Activated naive CD4-positive, alpha-beta T cell treated with anti-CD3 and anti-CD28 coated beads for 36 hours (primary cell): ENCODE results near the gene TPBGL. TPM values are rescaled to one million over a fixed set of nuclear protein-coding genes. Genes with fewer than 3 reads are reported as not detected.

Source experiments
- CTCF ChIA-PET: fragments of 350-600 bp; sonication (Branson Sonifier 250); formaldehyde crosslinking; loops from one replicate; lab custom pipeline; 2021; ENCODE audit warnings: antibody characterized with exemption; lab: Charles Lee
- DNase-seq: peaks from one replicate; pipeline ENCODE4 v3.0.0-alpha.2; 2020
- H3K27ac Mint-ChIP-seq: one replicate; pipeline ENCODE4 v1.8.0; 2021; ENCODE audit warnings: mild to moderate bottlenecking, mixed read lengths
- H3K27me3 Mint-ChIP-seq: one replicate; pipeline ENCODE4 v1.8.0; 2021; ENCODE audit warnings: low read depth, mixed read lengths
- H3K36me3 Mint-ChIP-seq: one replicate; pipeline ENCODE4 v1.8.0; 2021; ENCODE audit warnings: low read depth, mixed read lengths
- H3K4me1 Mint-ChIP-seq: one replicate; pipeline ENCODE4 v1.8.0; 2021; ENCODE audit warnings: low read depth, mixed read lengths
- H3K4me3 Mint-ChIP-seq: one replicate; pipeline ENCODE4 v1.8.0; 2021; ENCODE audit warnings: mild to moderate bottlenecking, moderate library complexity, mixed read lengths
- H3K9me3 Mint-ChIP-seq: one replicate; pipeline ENCODE4 v1.8.0; 2021; ENCODE audit warnings: mixed read lengths
- intact Hi-C: fragments of 100-400 bp; cut with micrococcal nuclease; formaldehyde crosslinking; loops from one replicate; pipeline ENCODE4 v1.15.1; 2023
- total RNA-seq, 2 experiments: library from RNA; stranded (reverse); gene quantifications; one replicate each; pipeline ENCODE4 v1.2.3, GENCODE V29; 2021

Gene TPBGL
- total RNA-seq, 2 experiments from 2014 or later, result not detected

DNA sequence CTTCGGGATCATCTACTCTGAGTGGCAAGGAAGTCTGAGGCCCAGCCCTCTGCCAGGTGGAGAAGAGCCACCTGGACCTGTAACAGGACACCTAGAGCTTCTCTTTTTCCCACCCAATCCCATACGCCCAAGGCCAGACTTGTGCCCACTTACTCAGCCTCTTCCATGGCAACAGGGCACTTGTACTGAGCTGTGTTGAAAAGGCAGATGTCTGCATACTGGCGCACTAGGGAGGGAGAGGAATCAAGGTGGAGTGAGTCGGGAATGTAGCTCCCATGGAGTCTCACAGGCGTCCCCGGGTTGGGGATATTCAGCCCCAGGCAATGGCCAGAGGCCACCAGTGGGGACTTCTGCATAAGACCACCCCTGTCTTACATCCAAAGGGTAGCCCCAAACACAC lies 36.1 kb downstream of the TPBGL start:
- Mint-ChIP-seq H3K27me3 (no peaks in the 10 kb centered on the region), H3K4me3 (no peak overlapping the region), H3K36me3 (peaks cover 16% of the 10 kb centered on the region), H3K9me3 (no peaks in the 10 kb centered on the region), H3K27ac (peak overlapping the region; percentile 95), H3K4me1 (peaks cover 54% of the 10 kb centered on the region)
- CTCF ChIA-PET, result interaction anchor here (0.6 to 13.4 kb wide), 12 partner anchors 8 to 710 kb away, joined by 3 to 374 read pairs (median 5); no protein-coding TSS in a partner anchor
- DNase-seq, result no peak
- intact Hi-C loops, result no loop called here

DNA sequence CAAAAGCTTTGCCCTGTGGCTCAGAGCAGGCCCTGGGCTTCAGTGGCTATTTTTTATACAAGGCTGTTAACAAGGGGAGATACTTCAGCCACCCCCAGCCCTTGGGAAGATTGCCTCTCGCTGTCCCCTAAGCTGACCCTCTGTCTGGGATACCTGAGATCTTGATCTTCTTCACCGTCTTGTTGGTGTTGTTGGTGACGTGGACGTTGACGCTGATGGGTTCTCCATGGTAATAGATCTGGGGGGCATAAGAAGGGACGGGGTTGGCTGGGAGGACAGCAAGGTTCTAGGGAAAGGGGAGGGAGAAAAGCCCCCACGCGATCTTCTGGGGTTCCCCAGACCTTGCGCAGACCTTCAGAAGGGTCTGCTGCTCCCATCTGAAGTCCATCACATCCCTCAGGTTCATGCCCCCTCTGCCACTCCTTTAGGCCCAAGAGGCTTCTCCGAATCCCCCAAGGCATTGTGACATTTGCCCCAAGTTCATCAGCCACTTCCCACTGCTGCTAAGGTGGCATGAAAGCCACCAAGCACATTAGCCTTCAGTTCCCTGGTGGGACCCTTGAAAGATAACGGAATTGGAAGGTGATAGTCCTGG lies 36.7 kb downstream of the TPBGL start:
- no peak for DNase-seq
- intact Hi-C loops, result no loop called here
- Mint-ChIP-seq H3K27ac (peak overlapping the region; percentile 70), H3K27me3 (no peaks in the 10 kb centered on the region), H3K4me3 (no peak overlapping the region), H3K36me3 (peaks cover 16% of the 10 kb centered on the region), H3K4me1 (peaks cover 54% of the 10 kb centered on the region), H3K9me3 (no peaks in the 10 kb centered on the region)
- CTCF ChIA-PET, result interaction anchor here (0.9 to 13.4 kb wide), 7 partner anchors 16 to 255 kb away, joined by 3 to 374 read pairs (median 7); no protein-coding TSS in a partner anchor

DNA sequence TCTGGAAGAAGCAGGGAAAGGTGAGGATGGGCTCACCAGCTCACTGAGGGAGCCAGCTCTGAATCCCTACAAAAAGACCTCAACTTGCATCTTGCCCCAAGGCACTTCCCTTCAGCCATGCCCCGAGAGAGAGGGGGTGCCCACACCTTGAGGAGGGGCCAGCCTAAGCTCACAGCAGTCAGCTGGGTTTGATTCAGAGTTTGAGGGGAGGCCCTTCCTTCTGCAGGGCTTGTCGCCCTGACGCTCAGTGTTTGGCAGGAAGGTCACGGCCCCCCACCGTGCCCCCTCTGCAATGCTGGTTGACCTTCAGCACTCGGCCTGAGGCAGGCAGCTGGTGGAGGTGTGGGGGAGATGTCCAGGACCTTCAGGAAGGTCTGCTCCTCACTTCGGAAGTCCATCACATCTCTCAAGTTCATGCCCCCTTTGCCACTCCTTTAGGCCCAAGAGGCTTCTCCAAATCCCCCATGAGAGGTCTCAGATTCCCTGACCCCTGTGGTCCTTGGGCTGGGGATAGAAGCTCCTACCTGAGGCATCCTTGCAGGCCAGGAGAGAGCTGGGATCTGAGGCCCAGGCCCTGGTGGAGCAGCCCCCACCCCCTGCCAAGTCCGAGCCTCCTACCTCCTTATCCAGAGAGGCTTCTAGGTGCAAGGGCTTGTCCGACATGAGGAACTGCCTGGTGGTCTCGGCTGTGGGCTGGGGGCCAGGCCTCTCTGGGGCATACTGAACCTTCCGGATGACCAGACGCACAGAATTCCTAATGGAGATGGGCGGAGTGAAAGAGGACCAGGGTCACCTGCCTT lies 37.6 kb downstream of the TPBGL start:
- H3K4me3 Mint-ChIP-seq, result no peak overlapping the region
- no peaks in the 10 kb centered on the region for H3K27me3 Mint-ChIP-seq
- H3K36me3 Mint-ChIP-seq, result peaks cover 13% of the 10 kb centered on the region
- CTCF ChIA-PET, result interaction anchor here (1.1 to 13.4 kb wide), 3 partner anchors 17 to 108 kb away, joined by 3 to 374 read pairs (median 7); no protein-coding TSS in a partner anchor
- H3K9me3 Mint-ChIP-seq, result no peaks in the 10 kb centered on the region
- DNase-seq, result no peak
- peaks cover 48% of the 10 kb centered on the region for H3K4me1 Mint-ChIP-seq
- H3K27ac Mint-ChIP-seq, result peak overlapping the region; percentile 47
- intact Hi-C loops, result no loop called here

DNA sequence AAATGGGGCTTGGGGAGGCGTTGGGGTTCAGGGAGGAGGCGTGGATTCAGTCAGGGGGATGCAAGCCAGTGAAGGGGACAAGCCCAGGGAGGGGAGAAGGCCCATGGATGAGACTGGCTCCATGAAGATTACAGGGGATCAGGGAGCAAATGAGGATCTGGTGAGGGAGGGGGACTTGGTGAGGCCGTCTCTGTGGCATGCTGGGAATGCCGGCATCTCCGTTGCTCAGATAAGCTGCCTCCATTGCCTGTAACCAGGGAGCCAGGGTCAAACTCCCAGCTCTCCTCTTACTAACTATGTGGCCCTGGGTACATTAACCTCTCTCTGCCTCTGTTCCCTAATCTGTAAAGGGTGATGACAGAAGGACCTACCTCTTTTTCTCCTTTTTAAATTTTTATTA lies 38.7 kb downstream of the TPBGL start:
- no peak for DNase-seq
- intact Hi-C loops, result no loop called here

DNA sequence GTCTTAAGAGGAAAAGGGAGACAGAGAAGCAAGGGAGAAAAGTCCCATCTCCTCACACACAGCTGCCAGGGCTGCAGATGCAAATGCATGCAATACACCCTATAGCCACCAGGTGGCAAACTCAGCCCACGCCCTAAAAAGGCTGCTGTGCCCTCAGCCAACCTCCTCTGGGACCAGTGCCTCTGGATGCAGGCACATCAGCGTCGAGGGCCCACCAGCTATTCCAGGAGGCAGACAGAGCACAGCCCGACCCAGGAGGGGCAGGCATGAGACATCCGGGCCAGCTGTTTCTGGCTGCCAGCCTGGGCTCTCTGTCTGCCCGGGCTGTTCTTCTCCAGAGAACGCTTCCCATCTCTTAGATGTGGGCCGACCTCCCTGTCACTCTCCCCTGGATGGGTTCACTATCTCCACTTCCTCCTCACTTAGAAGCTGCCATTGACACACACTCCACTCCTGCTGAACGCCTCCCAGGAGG lies 39.7 kb downstream of the TPBGL start:
- H3K4me1 Mint-ChIP-seq, result peaks cover 38% of the 10 kb centered on the region
- DNase-seq, result peak; percentile 86
- CTCF ChIA-PET, result interaction anchor here (0.6 to 13.4 kb wide), 38 partner anchors 9 to 253 kb away, joined by 3 to 374 read pairs (median 5); partner anchors contain the start of gene ARRB1
- H3K36me3 Mint-ChIP-seq, result peaks cover 8% of the 10 kb centered on the region
- H3K27me3 Mint-ChIP-seq, result no peaks in the 10 kb centered on the region
- H3K4me3 Mint-ChIP-seq, result no peak overlapping the region
- H3K9me3 Mint-ChIP-seq, result no peaks in the 10 kb centered on the region
- H3K27ac Mint-ChIP-seq, result peak overlapping the region; percentile 73
- intact Hi-C loops, result loop anchor here (1.0 kb wide), 5 partner anchors 46 to 252 kb away; no protein-coding TSS in a partner anchor

More for the DNA sequence above, 38.7 kb downstream of the TPBGL start:
- Mint-ChIP-seq H3K27me3 (no peaks in the 10 kb centered on the region), H3K4me1 (peaks cover 39% of the 10 kb centered on the region), H3K36me3 (peaks cover 9% of the 10 kb centered on the region), H3K4me3 (no peak overlapping the region), H3K27ac (no peak overlapping the region), H3K9me3 (no peaks in the 10 kb centered on the region)
- CTCF ChIA-PET, result interaction anchor here (0.6 to 13.4 kb wide), 30 partner anchors 9 to 956 kb away, joined by 3 to 374 read pairs (median 6); partner anchors contain the start of gene ARRB1

DNA sequence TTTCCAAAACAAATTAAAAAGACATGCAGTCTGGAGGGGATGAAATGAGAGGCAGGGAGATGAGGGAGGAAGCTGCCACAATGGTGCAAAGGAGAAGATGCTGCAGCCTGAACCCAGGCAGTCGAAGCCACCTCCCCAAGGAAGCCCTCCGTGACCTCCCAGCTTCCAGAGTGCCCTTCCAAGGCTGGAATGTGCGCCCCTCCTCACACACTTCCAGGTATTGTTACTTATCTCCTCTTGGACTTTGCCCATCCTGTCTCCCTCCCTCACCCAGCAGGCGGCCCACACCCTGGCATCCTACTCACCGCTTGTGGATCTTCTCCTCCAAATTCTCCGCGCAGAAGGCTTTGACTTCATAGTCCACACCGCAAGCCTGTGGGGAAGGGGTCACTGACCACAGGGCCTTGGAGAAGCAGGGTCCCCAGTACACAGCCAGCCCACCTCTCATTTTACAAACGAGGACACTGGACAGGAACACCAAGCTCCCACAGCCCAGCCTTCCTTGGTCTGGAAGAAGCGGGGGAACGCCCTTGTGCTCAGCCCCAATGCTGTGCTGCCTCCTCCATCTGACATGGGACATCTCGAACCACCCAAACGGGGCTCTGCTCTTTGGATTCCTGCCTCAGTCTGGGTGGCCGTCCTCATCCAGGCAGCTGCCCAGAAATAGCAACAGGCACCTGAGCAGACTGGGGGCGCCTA lies 40.3 kb downstream of the TPBGL start:
- no peaks in the 10 kb centered on the region for H3K27me3 Mint-ChIP-seq
- peak overlapping the region; percentile 73 for H3K27ac Mint-ChIP-seq
- H3K4me3 Mint-ChIP-seq, result no peak overlapping the region
- peaks cover 5% of the 10 kb centered on the region for H3K36me3 Mint-ChIP-seq
- CTCF ChIA-PET, result interaction anchor here (0.7 to 13.4 kb wide), 31 partner anchors 8 to 253 kb away, joined by 3 to 374 read pairs (median 5); partner anchors contain the start of gene ARRB1
- peaks cover 32% of the 10 kb centered on the region for H3K4me1 Mint-ChIP-seq
- H3K9me3 Mint-ChIP-seq, result no peaks in the 10 kb centered on the region
- intact Hi-C loops, result loop anchor here (1.0 kb wide), 5 partner anchors 45 to 251 kb away; no protein-coding TSS in a partner anchor
- DNase-seq, result no peak

DNA sequence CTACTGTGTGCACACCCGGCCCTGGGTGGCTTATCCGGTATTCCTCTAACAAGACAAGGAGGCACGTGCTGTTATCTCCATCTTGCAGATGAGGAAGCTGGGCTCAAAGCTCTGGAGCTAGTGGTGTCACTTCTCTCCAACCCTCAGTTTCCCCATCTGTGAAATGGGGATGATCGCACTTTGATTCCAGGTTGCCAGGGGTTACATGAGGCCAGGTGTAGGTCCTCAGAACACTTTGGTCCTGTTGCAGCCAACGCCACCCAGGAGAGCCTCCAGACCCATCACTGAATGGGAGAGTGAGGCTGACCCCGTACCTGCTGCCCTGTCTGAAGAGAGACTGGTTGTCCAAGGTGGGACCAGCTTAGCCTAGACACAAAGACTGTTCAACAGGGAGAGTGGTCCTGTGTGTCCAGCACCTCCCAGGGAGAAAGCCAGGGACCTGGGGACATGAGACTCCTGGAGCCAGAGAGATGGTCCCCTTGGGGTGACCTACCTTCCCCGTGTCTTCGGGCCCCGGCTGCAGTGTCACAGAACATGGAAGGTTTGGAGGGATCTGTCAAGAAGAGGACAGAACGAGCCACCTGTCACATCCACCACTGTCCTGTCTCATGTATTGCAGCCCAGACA lies 41.0 kb downstream of the TPBGL start:
- no peaks in the 10 kb centered on the region for H3K9me3 Mint-ChIP-seq
- H3K4me3 Mint-ChIP-seq, result no peak overlapping the region
- H3K27ac Mint-ChIP-seq, result no peak overlapping the region
- no peaks in the 10 kb centered on the region for H3K27me3 Mint-ChIP-seq
- intact Hi-C loops, result no loop called here
- no peak for DNase-seq
- CTCF ChIA-PET, result interaction anchor here (0.9 to 13.4 kb wide), 7 partner anchors 10 to 105 kb away, joined by 3 to 374 read pairs (median 6); partner anchors contain the start of gene ARRB1
- H3K4me1 Mint-ChIP-seq, result peaks cover 26% of the 10 kb centered on the region
- H3K36me3 Mint-ChIP-seq, result peaks cover 5% of the 10 kb centered on the region

DNA sequence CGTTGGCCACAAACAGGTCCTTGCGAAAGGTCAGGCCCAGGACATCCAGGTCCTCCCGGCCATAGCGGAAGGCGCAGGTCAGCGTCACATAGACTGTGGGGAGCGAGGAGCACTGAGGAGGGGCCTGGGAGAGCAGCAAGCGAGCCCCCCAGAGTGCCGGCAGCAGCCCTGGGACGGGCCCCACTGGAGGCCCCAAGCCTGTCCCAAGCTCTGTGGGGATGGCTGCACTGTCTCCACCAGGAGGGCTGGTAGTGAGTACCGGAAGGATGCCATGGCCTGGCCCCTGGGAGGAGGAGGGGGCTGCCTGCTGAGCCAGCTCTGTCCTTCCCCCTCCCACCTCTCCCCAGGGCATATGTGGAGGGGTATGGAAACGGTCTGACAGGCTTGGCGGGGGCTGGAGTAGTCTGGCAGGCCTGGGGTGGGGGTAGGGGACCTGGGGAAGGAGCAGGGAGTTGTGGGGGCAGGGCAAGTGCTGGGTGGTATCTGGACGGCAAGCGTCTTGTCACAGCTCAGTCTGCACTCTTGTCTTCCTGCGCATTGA lies 42.9 kb downstream of the TPBGL start:
- no peaks in the 10 kb centered on the region for H3K9me3 Mint-ChIP-seq
- intact Hi-C loops, result no loop called here
- peaks cover 15% of the 10 kb centered on the region for H3K4me1 Mint-ChIP-seq
- peaks cover 2% of the 10 kb centered on the region for H3K36me3 Mint-ChIP-seq
- DNase-seq, result no peak
- H3K4me3 Mint-ChIP-seq, result no peak overlapping the region
- CTCF ChIA-PET, result interaction anchor here (1.2 to 13.4 kb wide), 2 partner anchors 103 to 248 kb away, joined by 3 to 374 read pairs; no protein-coding TSS in a partner anchor
- H3K27ac Mint-ChIP-seq, result no peak overlapping the region
- H3K27me3 Mint-ChIP-seq, result no peaks in the 10 kb centered on the region

DNA sequence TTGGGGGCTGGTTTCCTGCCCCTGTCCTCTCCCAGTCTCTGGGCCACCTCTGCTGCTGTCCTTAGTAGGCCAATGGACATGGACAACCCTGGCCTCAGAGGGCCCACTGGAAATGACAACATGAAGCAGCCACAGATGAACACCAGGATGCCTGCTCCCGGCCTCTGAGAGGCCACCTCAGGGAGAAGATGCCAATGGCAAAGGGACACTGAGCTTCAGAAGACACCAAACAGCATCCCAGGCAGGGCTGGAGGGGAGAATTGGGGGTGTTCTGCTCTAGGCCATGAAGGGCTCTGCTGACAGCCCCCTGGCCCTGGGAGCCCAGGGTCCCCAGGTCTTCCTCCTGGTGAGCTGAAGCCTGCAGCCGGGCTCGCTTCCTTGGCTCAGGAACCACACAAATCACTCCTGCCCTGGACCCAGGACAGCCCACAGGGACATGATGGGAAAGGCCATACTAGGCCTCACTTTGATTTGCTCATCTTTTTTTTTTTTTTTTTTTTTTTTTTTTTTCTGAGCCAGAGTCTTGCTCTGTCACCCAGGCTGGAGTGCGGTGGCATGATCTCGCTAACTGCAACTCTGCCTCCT lies 45.3 kb downstream of the TPBGL start:
- CTCF ChIA-PET, result interaction anchor here (1.6 to 2.6 kb wide), 2 partner anchors 99 to 102 kb away, joined by 3 to 8 read pairs; no protein-coding TSS in a partner anchor
- DNase-seq, result no peak
- intact Hi-C loops, result no loop called here
- Mint-ChIP-seq H3K36me3 (no peaks in the 10 kb centered on the region), H3K4me3 (no peak overlapping the region), H3K27me3 (no peaks in the 10 kb centered on the region), H3K4me1 (peaks cover 5% of the 10 kb centered on the region), H3K27ac (no peak overlapping the region), H3K9me3 (no peaks in the 10 kb centered on the region)

DNA sequence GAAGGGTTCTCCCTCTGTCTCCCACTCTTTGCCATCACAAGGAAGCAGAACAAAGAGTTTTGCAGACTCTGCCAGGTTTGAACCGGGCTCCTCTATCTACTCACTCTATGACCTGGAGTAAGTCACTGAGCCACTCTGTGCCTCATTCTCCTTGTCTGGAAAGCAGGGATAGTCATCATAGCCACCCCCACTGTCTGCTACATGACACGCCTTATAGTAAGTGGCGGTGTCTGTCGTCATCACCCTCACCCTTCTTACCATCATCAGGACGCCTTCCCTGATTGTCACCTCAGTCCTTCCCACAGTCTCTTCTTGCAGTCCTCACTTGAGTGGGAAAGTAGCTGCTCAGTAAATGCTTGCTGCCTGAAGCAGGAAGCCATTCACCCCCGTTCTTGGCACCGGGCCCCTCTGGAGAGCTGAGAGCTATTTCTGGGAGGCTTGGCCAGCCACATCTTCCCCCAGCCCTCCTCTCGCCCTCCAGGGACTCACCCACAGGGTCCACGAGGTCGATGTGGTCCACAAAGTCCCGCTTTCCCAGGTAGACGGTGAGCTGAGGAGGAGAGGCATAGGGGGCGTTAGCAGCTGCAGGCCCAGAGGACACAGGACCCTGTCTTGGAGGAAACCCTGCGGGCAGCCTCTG lies 46.4 kb downstream of the TPBGL start:
- Mint-ChIP-seq H3K4me1 (peaks cover 7% of the 10 kb centered on the region), H3K4me3 (no peak overlapping the region), H3K9me3 (no peaks in the 10 kb centered on the region), H3K36me3 (no peaks in the 10 kb centered on the region), H3K27ac (no peak overlapping the region), H3K27me3 (no peaks in the 10 kb centered on the region)
- no peak for DNase-seq
- intact Hi-C loops, result no loop called here
- CTCF ChIA-PET, result interaction anchor here (2.6 kb wide), 1 partner anchor 98 kb away, joined by 8 read pairs; no protein-coding TSS in a partner anchor
